Neutrophil (primary cell): ENCODE measurements around the gene BPHL.

Experiments
- H3K27ac ChIP-seq: fragments of 200-600 bp; sonication (generic); 2 replicates; pipeline ENCODE4 v1.5.1; 2016; ENCODE audit warnings: mild to moderate bottlenecking, moderate library complexity
- H3K27me3 ChIP-seq: fragments of 200-600 bp; sonication (generic); 2 replicates; pipeline ENCODE4 v1.6.0; 2016; ENCODE audit warnings: mild to moderate bottlenecking
- H3K36me3 ChIP-seq: fragments of 200-600 bp; sonication (generic); 2 replicates; pipeline ENCODE4 v1.5.1; 2017
- H3K4me1 ChIP-seq, 2 experiments: fragments of 200-600 bp in 1 of 2; sonication (generic) in 1 of 2; 1 replicate in 1 of 2; 2 replicates in 1 of 2; pipeline versions ENCODE4 v1.5.1 to v1.6.1; 2013 to 2016; ENCODE audit warnings: low read depth in 1 of 2, low read length in 1 of 2, mild to moderate bottlenecking in 1 of 2, moderate library complexity in 1 of 2; ENCODE audit not compliant: control insufficient read depth in 1 of 2, insufficient read depth in 1 of 2
- H3K4me3 ChIP-seq, 2 experiments: fragments of 200-600 bp in 1 of 2; sonication (generic) in 1 of 2; 1 replicate in 1 of 2; 2 replicates in 1 of 2; pipeline ENCODE4 v1.5.1; 2013 to 2016; ENCODE audit warnings: low read depth in 1 of 2, low read length in 1 of 2, mild to moderate bottlenecking in 1 of 2, moderate library complexity in 1 of 2
- H3K9me3 ChIP-seq: fragments of 200-600 bp; sonication (generic); 2 replicates; pipeline ENCODE4 v1.5.1; 2016
- TF ChIP-seq, protein P1 (sequence below): fragments of 200-600 bp; sonication (generic); IDR thresholded peaks from 2 replicates; pipeline ENCODE4 v1.5.1; 2016; ENCODE audit warnings: antibody characterized with exemption

BPHL gene

DNA sequence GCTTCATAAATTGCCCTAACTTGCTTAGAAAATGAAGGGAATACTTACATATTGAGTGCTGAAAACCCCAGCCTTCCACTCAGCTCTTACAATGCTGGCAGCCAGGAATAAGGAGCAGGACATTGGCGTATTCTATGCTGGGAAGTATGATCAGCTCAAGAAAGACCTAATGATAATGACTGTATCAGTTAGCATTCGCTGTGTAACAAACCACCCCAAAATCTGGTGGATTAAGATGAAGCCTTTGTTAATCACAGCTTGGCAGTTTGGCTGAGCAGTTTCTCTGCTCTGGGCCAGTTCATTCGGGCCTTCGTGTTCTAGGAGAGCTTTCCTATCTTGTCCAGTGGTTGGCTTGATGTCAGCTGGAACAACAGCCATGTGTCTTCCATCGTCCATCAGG is 72.3 kb downstream of the BPHL start:
- Histone ChIP-seq H3K4me3 (no peak overlapping the region), H3K27me3 (peaks cover 13% of the 10 kb centered on the region), H3K9me3 (no peaks in the 10 kb centered on the region), H3K27ac (no peak overlapping the region), H3K36me3 (no peaks in the 10 kb centered on the region), H3K4me1 (no peaks in the 10 kb centered on the region)
- TF ChIP-seq, protein P1, sequence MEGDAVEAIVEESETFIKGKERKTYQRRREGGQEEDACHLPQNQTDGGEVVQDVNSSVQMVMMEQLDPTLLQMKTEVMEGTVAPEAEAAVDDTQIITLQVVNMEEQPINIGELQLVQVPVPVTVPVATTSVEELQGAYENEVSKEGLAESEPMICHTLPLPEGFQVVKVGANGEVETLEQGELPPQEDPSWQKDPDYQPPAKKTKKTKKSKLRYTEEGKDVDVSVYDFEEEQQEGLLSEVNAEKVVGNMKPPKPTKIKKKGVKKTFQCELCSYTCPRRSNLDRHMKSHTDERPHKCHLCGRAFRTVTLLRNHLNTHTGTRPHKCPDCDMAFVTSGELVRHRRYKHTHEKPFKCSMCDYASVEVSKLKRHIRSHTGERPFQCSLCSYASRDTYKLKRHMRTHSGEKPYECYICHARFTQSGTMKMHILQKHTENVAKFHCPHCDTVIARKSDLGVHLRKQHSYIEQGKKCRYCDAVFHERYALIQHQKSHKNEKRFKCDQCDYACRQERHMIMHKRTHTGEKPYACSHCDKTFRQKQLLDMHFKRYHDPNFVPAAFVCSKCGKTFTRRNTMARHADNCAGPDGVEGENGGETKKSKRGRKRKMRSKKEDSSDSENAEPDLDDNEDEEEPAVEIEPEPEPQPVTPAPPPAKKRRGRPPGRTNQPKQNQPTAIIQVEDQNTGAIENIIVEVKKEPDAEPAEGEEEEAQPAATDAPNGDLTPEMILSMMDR = no peak

DNA sequence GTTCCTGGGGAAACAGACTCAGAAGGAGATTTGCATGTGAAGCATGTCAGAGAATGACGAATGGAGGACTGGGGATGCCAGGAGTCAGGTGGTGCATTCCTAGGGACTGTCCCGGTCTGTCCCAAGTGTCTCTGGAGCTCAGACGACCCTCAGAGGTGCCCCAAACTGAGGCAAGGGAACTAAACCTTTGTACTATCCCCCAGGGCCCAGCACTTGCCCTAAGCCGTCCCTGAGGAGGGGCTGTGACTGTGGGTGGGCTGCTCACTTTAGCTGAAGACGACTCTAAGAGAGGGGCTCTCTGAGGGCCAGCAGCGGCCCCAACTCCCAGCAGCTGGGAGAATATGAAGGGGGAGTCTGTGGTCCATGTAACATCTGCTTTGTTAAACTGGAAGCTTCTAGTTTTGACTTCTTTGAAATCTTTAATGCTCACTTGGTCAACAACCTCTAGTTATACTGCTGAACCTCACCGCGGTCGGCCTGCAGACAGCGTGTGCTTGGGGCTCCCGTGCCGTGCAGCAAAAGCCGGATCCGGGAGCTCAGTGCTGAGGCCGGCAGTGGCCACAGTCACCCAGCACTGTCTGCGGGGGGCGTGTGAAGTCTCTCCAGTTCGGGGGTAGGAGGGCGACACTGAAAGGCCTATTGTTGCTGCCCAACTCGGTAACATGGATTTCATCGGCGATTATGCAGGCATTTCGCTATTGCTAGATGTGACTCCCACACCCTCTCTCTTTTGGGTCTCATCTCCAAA is 74.8 kb downstream of the BPHL start:
- no peaks in the 10 kb centered on the region for H3K9me3 ChIP-seq
- no peaks in the 10 kb centered on the region for H3K36me3 ChIP-seq
- H3K27ac ChIP-seq = no peak overlapping the region
- H3K27me3 ChIP-seq = peaks cover 10% of the 10 kb centered on the region
- no peak overlapping the region for H3K4me3 ChIP-seq
- no peaks in the 10 kb centered on the region for H3K4me1 ChIP-seq
- TF ChIP-seq, protein P1 = no peak

DNA sequence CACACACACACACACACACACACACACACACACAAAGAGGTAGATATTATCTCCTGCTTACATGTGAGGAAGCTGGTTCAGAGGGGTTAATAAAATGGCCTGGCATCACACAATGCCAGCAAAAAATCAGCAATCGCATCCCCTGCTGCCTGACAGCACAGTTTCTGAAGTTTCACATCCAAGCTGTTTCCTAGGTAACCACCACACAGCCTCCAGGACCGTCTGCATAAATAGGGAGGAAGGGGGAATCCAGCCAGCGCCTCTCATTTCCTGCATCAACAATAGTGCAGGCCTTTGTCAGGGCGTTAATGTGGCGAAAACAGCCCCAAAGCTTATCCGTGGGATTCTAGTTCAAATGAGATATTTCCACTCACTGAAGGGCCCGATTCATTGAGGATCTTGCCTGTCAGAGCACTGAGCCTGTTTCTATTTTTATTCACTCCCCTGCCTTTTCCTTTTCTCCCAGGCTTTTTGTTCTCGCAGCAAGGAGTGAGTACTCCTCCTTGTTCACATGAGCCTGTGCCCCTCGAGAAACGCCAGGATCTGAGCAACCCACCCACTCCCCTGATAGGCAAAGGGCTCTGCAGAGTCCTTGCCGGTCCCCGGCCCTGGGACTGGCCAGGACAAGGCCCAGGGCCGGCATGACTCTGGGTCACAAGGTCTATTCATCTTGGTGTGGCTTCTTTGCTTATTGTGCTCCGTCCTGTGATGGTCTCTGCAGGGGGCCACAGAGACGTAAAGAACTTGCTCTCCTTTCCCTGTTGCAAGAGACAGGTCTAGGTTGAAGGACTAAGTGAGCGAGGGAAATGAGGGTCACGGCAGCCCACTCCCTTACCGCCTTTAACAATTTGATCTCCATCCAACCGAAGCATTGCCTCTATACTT is 76.3 kb downstream of the BPHL start:
- H3K27me3 ChIP-seq = peaks cover 18% of the 10 kb centered on the region
- no peaks in the 10 kb centered on the region for H3K9me3 ChIP-seq
- no peak overlapping the region for H3K27ac ChIP-seq
- no peaks in the 10 kb centered on the region for H3K4me1 ChIP-seq
- H3K4me3 ChIP-seq = no peak overlapping the region
- H3K36me3 ChIP-seq = no peaks in the 10 kb centered on the region
- TF ChIP-seq, protein P1 = no peak

DNA sequence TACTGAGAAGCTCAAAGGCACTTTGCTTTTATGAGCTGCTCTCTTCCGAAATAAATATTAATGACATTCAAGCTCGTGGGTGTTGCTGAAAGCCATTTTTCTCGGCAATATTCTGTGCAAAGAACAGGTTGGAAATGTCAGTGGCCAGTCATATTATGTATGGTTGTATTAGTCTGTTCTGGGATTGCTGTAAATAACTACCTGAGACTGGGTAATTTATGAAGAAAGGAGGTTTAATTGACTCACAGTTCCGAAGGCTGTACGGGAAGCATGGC is 76.8 kb downstream of the BPHL start:
- TF ChIP-seq, protein P1 = no peak
- Histone ChIP-seq H3K27ac (no peak overlapping the region), H3K9me3 (no peaks in the 10 kb centered on the region), H3K4me1 (no peaks in the 10 kb centered on the region), H3K27me3 (peaks cover 19% of the 10 kb centered on the region), H3K4me3 (no peak overlapping the region), H3K36me3 (no peaks in the 10 kb centered on the region)

DNA sequence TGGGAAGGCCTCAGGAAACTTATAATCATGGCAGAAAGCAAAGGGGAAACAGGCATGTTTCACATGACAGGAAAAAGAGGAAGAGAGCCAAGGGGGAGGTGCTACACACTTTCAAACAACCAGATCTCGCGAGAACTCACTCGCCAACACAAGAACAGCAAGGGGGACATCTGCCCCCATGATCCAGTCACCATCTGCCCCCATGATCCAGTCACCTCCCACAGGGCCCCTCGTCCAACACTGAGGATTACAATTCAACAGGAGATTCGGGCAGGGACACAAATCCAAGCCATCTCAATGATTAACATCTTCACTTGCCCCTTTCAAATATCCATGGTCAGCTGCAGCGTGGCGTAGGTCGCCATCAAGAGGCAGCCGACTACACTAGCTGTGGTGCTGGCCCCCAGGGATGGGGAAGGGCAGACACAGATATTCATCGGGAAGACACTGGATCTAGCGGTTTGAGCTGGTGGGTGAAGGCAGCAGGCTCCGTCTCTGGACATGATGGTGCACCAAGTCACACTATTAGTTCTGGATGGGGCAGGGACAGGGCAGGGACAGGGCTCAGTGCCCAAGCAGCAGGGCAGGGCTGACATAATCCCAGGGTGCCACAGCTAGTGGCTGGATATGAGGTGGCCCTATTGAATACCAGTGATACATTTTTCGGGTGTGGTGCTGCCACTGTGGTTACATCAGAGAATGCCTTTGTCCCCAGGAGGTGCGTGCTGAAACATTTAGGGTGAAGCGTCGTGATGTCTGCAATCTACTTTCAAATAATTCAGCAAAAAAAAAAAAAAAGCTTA is 77.4 kb downstream of the BPHL start:
- no peaks in the 10 kb centered on the region for H3K36me3 ChIP-seq
- no peaks in the 10 kb centered on the region for H3K9me3 ChIP-seq
- TF ChIP-seq, protein P1 = no peak
- H3K4me3 ChIP-seq = no peak overlapping the region
- H3K4me1 ChIP-seq = no peaks in the 10 kb centered on the region
- H3K27ac ChIP-seq = no peak overlapping the region
- peaks cover 20% of the 10 kb centered on the region for H3K27me3 ChIP-seq
